Ascending aorta (tissue), 2 donors: ENCODE results near the gene RANBP10. TPM values are rescaled to one million over a fixed set of nuclear protein-coding genes. Genes with fewer than 3 reads are reported as not detected.

Source experiments
- DNase-seq, 2 donors: peaks; one replicate each; pipeline ENCODE4 v3.0.0-alpha.2; 2019; ENCODE audit warnings: low spot score in 2 of 2
- H3K27ac ChIP-seq, 2 donors: fragments of 200-600 bp; sonication (generic); one replicate each; pipeline ENCODE4 v1.5.1; 2016 to 2017; ENCODE audit warnings: mild to moderate bottlenecking in 1 of 2
- H3K27me3 ChIP-seq: fragments of 200-600 bp; sonication (generic); one replicate; pipeline ENCODE4 v1.5.1; 2017
- H3K36me3 ChIP-seq, 2 donors: fragments of 200-600 bp; sonication (generic); one replicate each; pipeline ENCODE4 v1.5.1; 2016
- H3K4me1 ChIP-seq, 2 donors: fragments of 200-600 bp; sonication (generic); one replicate each; pipeline ENCODE4 v1.5.1; 2016 to 2017; ENCODE audit warnings: mild to moderate bottlenecking in 1 of 2
- H3K4me3 ChIP-seq, 2 donors: fragments of 200-600 bp; sonication (generic); one replicate each; pipeline ENCODE4 v1.5.1; 2016 to 2017; ENCODE audit warnings: mild to moderate bottlenecking in 1 of 2
- H3K9me3 ChIP-seq, 2 donors: fragments of 200-600 bp; sonication (generic); one replicate each; pipeline ENCODE4 v1.5.1; 2016
- intact Hi-C: fragments of 100-400 bp; cut with DNase I; formaldehyde crosslinking; loops from one replicate; pipeline ENCODE4 v1.15.1; 2023
- total RNA-seq: library from RNA; depleted of rRNA; stranded (reverse); fragments of >200 nt; gene quantifications from one replicate; pipeline ENCODE4 v1.1.0, GENCODE V29; 2016
- TF ChIP-seq, protein P1 (sequence below), 3 experiments: fragments of 200-600 bp in 2 of 3; fragments of 450-650 bp in 1 of 3; sonication (generic) in 2 of 3; IDR thresholded peaks; one replicate each; pipeline ENCODE4 v1.5.1; 2016 to 2019; ENCODE audit warnings: antibody characterized with exemption in 3 of 3, mild to moderate bottlenecking in 1 of 3, moderate library complexity in 1 of 3

The RANBP10 gene
- total RNA-seq, 1 donor from 2014 or later, result 50.0 TPM

DNA sequence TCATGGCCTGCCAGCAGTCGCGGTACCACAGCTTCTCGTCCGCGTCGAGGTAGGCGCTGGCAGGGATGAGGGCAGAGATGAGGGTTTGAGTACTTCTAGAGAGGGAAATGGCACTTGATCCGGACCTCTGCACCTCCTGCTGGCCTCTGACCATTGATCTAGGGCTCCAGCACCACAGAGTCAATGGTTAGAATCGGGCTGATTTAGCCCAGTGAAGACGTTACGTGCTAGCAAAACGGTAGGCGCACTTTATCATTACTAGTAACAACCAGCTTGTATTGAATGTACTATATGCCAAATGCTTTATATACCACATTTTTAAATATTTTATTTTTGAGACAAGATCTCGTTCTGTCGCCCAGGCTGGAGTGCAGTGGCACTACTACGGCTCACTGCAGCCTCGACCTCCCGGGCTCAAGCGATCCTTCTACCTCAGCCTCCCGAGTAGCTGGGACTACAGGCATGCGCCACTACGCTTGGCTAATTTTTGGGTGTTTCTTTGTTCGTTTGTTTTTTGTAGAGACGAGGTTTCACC is 855 bp upstream of the RANBP10 start:
- Histone ChIP-seq H3K27me3 (no peaks in the 10 kb centered on the region), H3K9me3 (no peaks in the 10 kb centered on the region), H3K27ac (peak overlapping the region; percentile 70 to 83), H3K4me1 (peaks cover 0 to 12% of the 10 kb centered on the region in 2 donors), H3K4me3 (peak overlapping the region; percentile 87 to 91), H3K36me3 (peaks cover 0 to 3% of the 10 kb centered on the region in 2 donors)
- no peak for DNase-seq
- TF ChIP-seq, protein P1, sequence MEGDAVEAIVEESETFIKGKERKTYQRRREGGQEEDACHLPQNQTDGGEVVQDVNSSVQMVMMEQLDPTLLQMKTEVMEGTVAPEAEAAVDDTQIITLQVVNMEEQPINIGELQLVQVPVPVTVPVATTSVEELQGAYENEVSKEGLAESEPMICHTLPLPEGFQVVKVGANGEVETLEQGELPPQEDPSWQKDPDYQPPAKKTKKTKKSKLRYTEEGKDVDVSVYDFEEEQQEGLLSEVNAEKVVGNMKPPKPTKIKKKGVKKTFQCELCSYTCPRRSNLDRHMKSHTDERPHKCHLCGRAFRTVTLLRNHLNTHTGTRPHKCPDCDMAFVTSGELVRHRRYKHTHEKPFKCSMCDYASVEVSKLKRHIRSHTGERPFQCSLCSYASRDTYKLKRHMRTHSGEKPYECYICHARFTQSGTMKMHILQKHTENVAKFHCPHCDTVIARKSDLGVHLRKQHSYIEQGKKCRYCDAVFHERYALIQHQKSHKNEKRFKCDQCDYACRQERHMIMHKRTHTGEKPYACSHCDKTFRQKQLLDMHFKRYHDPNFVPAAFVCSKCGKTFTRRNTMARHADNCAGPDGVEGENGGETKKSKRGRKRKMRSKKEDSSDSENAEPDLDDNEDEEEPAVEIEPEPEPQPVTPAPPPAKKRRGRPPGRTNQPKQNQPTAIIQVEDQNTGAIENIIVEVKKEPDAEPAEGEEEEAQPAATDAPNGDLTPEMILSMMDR (IDR thresholded peaks at IDR 0.05), result no peak
- intact Hi-C loops, result loop anchor here (1.0 to 10.0 kb wide), 7 partner anchors 40 to 562 kb away; partner anchors contain the start of genes CENPT, CTCF, DDX28 and DUS2

DNA sequence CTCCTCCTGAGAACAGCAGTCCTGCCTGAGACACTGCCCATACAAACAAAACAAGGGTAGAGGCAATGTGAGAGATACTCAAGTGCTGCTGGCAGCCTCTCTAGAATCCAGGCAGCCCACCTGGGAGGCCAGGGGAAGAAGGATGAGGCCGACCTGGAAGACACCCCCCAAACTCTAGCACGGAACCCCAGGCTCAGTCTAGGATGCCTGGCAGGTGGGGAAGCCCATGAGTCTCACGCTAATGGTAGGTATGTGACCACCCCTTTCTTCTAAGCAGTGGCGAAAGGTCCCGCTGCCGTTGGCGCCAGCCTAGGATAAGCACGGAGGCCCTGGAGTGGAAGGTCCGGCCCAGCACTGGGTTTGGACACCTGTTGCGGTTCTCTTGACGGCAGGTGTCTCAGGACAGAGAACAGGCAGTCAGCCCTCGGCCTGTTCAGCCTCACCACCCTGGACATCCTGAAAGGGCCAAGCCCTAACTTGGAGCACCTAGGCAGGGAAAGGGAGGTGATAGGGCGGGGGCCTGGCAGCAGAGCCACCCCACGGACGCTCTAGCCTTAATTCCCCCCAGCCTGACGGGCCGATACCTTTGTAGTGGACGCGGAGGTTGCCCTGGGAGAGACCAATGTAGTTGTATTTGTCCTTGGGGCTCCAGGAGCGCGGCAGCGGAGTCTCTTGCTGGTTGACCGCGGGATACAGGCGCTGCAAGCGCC is 487 bp downstream of the RANBP10 start:
- TF ChIP-seq, protein P1 (IDR thresholded peaks at IDR 0.05), result no peak
- intact Hi-C loops, result loop anchor here (1.0 to 10.0 kb wide), 7 partner anchors 41 to 561 kb away; partner anchors contain the start of genes ACD, CENPT, DDX28 and DUS2
- peaks cover 3 to 10% of the 10 kb centered on the region in 2 donors for H3K36me3 ChIP-seq
- H3K4me3 ChIP-seq, result peak overlapping the region; percentile 87 to 91
- H3K9me3 ChIP-seq, result no peaks in the 10 kb centered on the region
- peak overlapping the region; percentile 66 to 69 for H3K27ac ChIP-seq
- H3K27me3 ChIP-seq, result no peaks in the 10 kb centered on the region
- peaks cover 0 to 12% of the 10 kb centered on the region in 2 donors for H3K4me1 ChIP-seq
- DNase-seq, result no peak

DNA sequence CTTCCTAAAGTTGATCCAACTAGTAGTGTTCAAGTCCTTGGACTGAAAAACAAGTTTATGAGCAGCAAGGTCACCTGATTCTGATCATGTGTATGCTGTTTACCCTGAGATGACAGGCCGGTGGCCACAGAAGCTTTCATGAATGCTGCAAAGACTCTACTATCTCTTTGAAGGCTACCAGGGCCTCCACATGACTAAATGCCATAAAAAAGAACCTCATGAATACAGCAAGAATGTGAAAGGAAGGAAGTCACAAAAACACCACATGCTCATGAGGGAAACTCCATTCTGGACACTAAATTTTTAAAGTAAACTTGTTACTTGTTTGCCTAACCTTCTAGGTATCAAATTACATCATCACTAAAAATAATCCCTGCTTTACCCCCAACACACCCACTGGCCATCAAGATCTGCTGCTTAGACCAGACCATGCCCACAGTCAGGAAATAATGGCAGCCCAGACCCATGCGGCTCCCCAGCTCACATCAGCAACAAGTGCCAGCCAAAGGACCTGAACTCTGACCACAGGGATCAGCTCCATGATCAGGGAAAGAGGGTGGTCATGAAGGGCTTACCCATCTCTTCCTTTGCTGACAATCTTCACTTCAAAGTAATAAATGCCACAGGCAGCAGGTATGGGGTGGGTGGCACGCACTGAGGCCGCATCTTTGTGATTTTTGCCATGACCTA is 1.4 kb downstream of the RANBP10 start:
- Histone ChIP-seq H3K4me1 (peaks cover 0 to 12% of the 10 kb centered on the region in 2 donors), H3K36me3 (peaks cover 6 to 11% of the 10 kb centered on the region in 2 donors), H3K9me3 (no peaks in the 10 kb centered on the region), H3K27ac (no peak overlapping the region), H3K4me3 (peak overlapping the region; percentile 87 to 91), H3K27me3 (no peaks in the 10 kb centered on the region)
- intact Hi-C loops, result loop anchor here (5.0 to 10.0 kb wide), 3 partner anchors 278 to 560 kb away; partner anchors contain the start of genes ESRP2, FHOD1, RIPOR1 and SLC9A5
- TF ChIP-seq, protein P1 (IDR thresholded peaks at IDR 0.05), result no peak
- no peak for DNase-seq

DNA sequence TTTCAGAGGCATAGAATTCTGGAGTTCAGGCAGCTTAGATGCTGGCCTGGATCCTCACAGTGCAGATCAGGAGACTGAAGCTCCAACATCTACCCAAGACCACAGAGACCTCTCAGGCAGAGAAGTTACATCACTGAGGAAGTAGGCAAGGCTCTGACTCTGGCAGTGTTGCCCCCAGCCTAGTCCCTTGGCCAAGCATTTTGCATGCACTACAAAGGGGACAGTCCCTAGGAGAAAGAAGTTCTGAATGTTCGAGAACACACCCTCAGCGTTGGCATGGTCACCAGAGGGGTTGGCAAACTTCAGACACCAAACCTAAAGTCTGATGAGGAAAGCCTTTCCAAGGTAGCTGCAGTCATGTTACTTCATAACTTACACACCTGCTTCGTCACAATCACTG is 2.5 kb downstream of the RANBP10 start:
- H3K27me3 ChIP-seq, result no peaks in the 10 kb centered on the region
- H3K36me3 ChIP-seq, result peaks cover 10 to 11% of the 10 kb centered on the region in 2 donors
- H3K9me3 ChIP-seq, result no peaks in the 10 kb centered on the region
- no peak overlapping the region for H3K4me3 ChIP-seq
- no peak overlapping the region for H3K27ac ChIP-seq
- TF ChIP-seq, protein P1 (IDR thresholded peaks at IDR 0.05), result no peak
- DNase-seq, result no peak
- H3K4me1 ChIP-seq, result peaks cover 0 to 12% of the 10 kb centered on the region in 2 donors
- intact Hi-C loops, result loop anchor here (10.0 kb wide), 1 partner anchor 559 kb away; the partner anchor contains the start of genes FHOD1 and SLC9A5

DNA sequence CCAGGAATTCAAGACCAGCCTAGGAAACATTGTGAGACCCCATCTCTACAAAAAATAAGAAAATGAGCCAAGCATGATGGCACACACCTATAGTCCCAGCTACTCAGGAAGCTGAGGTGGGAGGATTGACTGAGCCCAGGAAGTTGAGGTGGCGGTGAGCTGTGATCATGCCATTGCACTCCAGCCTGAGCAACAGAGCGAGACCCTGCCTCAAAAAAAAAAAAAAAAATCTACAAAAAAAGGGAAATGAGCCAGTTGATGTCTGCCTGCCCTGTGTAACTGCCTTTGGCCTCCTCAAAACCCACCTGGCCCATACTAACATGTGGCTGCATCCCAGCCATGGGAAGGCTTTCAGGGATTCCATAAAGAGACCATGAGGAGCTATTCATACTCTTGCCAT is 4.5 kb downstream of the RANBP10 start:
- Histone ChIP-seq H3K27ac (no peak overlapping the region), H3K36me3 (peaks cover 10 to 11% of the 10 kb centered on the region in 2 donors), H3K9me3 (no peaks in the 10 kb centered on the region), H3K4me1 (peaks cover 0 to 8% of the 10 kb centered on the region in 2 donors), H3K27me3 (no peaks in the 10 kb centered on the region), H3K4me3 (no peak overlapping the region)
- DNase-seq, result no peak
- TF ChIP-seq, protein P1 (IDR thresholded peaks at IDR 0.05), result no peak
- intact Hi-C loops, result loop anchor here (10.0 kb wide), 1 partner anchor 557 kb away; the partner anchor contains the start of genes FHOD1 and SLC9A5
